MM.1S (cell line): ENCODE data around the gene TMC2.
"Not testable (repeated sequence)": the region's sequence is repeated elsewhere in the genome, so short reads cannot be mapped to it uniquely, and the experiment has no call there.

ENCODE experiments used
- DNase-seq: peaks from one replicate; pipeline ENCODE4 v3.0.0-alpha.2; 2015
- H2AFZ ChIP-seq: fragments of 300-600 bp; sonication (generic); 2 replicates; pipeline ENCODE4 v1.6.0; 2016; ENCODE audit warnings: antibody characterized with exemption, low read length
- H3F3A ChIP-seq: fragments of 300-600 bp; sonication (generic); 2 replicates; pipeline ENCODE4 v1.6.1; 2016; ENCODE audit warnings: mild to moderate bottlenecking, antibody characterized with exemption, low read length, moderate library complexity, mixed read lengths; ENCODE audit not compliant: insufficient read depth
- H3K27ac ChIP-seq: fragments of 300-600 bp; sonication (generic); 2 replicates; pipeline ENCODE4 v1.5.1; 2016; ENCODE audit warnings: mild to moderate bottlenecking, low read length
- H3K27me3 ChIP-seq: fragments of 300-600 bp; sonication (generic); replicated peaks from 2 replicates; pipeline ENCODE4 v1.6.0; 2016; ENCODE audit warnings: low read length; ENCODE audit not compliant: insufficient read depth
- H3K36me3 ChIP-seq: fragments of 300-600 bp; sonication (generic); replicated peaks from 2 replicates; pipeline ENCODE4 v1.6.1; 2016; ENCODE audit warnings: mild to moderate bottlenecking, low read length, mixed read lengths; ENCODE audit not compliant: insufficient read depth
- H3K4me1 ChIP-seq: fragments of 300-600 bp; sonication (generic); 2 replicates; pipeline ENCODE4 v1.6.1; 2016; ENCODE audit warnings: low read length, mixed read lengths
- H3K4me2 ChIP-seq: fragments of 300-600 bp; sonication (generic); 2 replicates; pipeline ENCODE4 v1.6.0; 2016; ENCODE audit warnings: low read depth, low read length
- H3K4me3 ChIP-seq: fragments of 300-600 bp; sonication (generic); 2 replicates; pipeline ENCODE4 v1.5.1; 2016; ENCODE audit warnings: low read length, mixed read lengths
- H3K79me2 ChIP-seq: fragments of 300-600 bp; sonication (generic); 2 replicates; pipeline ENCODE4 v1.6.1; 2016; ENCODE audit warnings: mixed run types, low read length, mixed read lengths
- H3K9ac ChIP-seq: fragments of 300-600 bp; sonication (generic); 2 replicates; pipeline ENCODE4 v1.6.1; 2016; ENCODE audit warnings: low read length, mixed read lengths
- H3K9me2 ChIP-seq: fragments of 300-600 bp; sonication (generic); replicated peaks from 2 replicates; pipeline ENCODE4 v1.6.1; 2016; ENCODE audit warnings: mild to moderate bottlenecking, low read length, mixed read lengths; ENCODE audit not compliant: insufficient read depth
- H3K9me3 ChIP-seq: fragments of 300-600 bp; sonication (generic); replicated peaks from 2 replicates; pipeline ENCODE4 v1.6.1; 2016; ENCODE audit warnings: mild to moderate bottlenecking, low read length, mixed read lengths; ENCODE audit not compliant: insufficient read depth
- H4K20me1 ChIP-seq: fragments of 300-600 bp; sonication (generic); 2 replicates; pipeline ENCODE4 v1.6.1; 2016; ENCODE audit warnings: mild to moderate bottlenecking, low read length, moderate library complexity, mixed read lengths; ENCODE audit not compliant: insufficient read depth
- CTCF ChIP-seq: fragments of 300-600 bp; sonication (generic); IDR thresholded peaks from 2 replicates; pipeline ENCODE4 v1.5.1; 2016; ENCODE audit warnings: antibody characterized with exemption, low read length, mixed read lengths
- EZH2 ChIP-seq: fragments of 300-600 bp; sonication (generic); optimal IDR thresholded peaks from 2 replicates; pipeline ENCODE3; 2017; ENCODE audit warnings: low read depth, mild to moderate bottlenecking, antibody characterized with exemption, low read length, mixed read lengths
- EZH2phosphoT487 ChIP-seq: fragments of 300-600 bp; sonication (generic); IDR thresholded peaks from 2 replicates; pipeline ENCODE4 v1.6.1; 2018; ENCODE audit warnings: antibody characterized with exemption, low read length

TMC2 gene

GRCh38 chr20:2520617-2521016, 15.8 kb upstream of the TMC2 start:
- Histone ChIP-seq H3K27ac (no peak overlapping the region), H3K9me3 (no peaks in the 10 kb centered on the region), H4K20me1 (no peaks in the 10 kb centered on the region), H3K9ac (no peak overlapping the region), H3K4me1 (no peaks in the 10 kb centered on the region), H3K27me3 (peaks cover 8% of the 10 kb centered on the region; the same call in 1 of the 2 replicates), H2AFZ (no peak overlapping the region), H3K9me2 (no peaks in the 10 kb centered on the region), H3F3A (no peaks in the 10 kb centered on the region), H3K36me3 (no peaks in the 10 kb centered on the region), H3K4me2 (no peak overlapping the region), H3K4me3 (no peak overlapping the region), H3K79me2 (no peaks in the 10 kb centered on the region)
- no peak for TF ChIP-seq CTCF
- TF ChIP-seq EZH2phosphoT487: no peak
- TF ChIP-seq EZH2: no peak
- no peak for DNase-seq

GRCh38 chr20:2521369-2522305, 14.7 kb upstream of the TMC2 start:
- H3K4me2 ChIP-seq: peak overlapping the region; percentile 37; the same call in 1 of the 2 replicates

GRCh38 chr20:2522826-2523429, 13.4 kb upstream of the TMC2 start:
- not testable (repeated sequence) for H3F3A ChIP-seq, H3K9me3 ChIP-seq, H3K79me2 ChIP-seq, H3K4me3 ChIP-seq, H2AFZ ChIP-seq, DNase-seq, H3K27ac ChIP-seq, H3K9ac ChIP-seq, H3K4me1 ChIP-seq, H3K9me2 ChIP-seq, H3K36me3 ChIP-seq, H3K27me3 ChIP-seq, H3K4me2 ChIP-seq, H4K20me1 ChIP-seq

More at GRCh38 chr20:2521369-2522305, 14.7 kb upstream of the TMC2 start:
- Histone ChIP-seq H3K9me3 (no peaks in the 10 kb centered on the region), H2AFZ (peak overlapping the region; percentile 42; the same call in 1 of the 2 replicates), H3K27me3 (peaks cover 8% of the 10 kb centered on the region; the same call in 1 of the 2 replicates), H3K9ac (no peak overlapping the region), H4K20me1 (no peaks in the 10 kb centered on the region), H3K4me1 (no peaks in the 10 kb centered on the region), H3F3A (no peaks in the 10 kb centered on the region), H3K9me2 (no peaks in the 10 kb centered on the region), H3K79me2 (no peaks in the 10 kb centered on the region), H3K36me3 (no peaks in the 10 kb centered on the region), H3K27ac (no peak overlapping the region), H3K4me3 (no peak overlapping the region)
- TF ChIP-seq CTCF (peak; percentile 89), EZH2 (no peak)
- peak; percentile 55 for DNase-seq
